ENCODE data around the gene ADCY1. TPM values are rescaled to one million over a fixed set of nuclear protein-coding genes. Genes with fewer than 3 reads are reported as not detected.
"Not testable (repeated sequence)": the region's sequence is repeated elsewhere in the genome, so short reads cannot be mapped to it uniquely, and the experiment has no call there.

The ADCY1 gene
- total and polyA plus RNA-seq, 2 donors (not counting 3 experiments of a cell fraction or from before 2014, with no cell fraction given): 0.52 to 1.6 TPM

DNA sequence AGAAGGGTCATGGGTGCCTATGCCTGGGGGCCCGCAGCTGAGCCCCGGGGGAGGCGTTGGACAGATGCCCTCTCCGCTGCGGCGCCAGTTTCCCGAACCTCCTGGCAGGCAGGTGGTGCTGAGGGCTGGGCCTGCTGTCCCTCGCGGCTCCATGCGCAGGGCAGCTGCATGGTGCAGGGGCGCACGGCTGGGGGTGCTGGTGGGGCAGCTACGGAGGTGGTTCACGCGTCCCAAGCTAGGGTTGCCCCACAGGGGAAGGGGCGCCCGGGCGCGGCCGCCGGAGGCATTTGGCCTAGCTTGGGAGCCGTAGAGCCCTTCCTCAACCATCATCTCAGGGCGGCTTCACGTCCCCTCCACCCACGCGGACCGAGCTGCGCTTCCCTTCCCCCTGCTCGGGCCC is 152.7 kb downstream of the ADCY1 start:
- TF ChIP-seq JUN (IDR thresholded peaks at IDR 0.05; ENCODE audit: borderline replicate concordance, insufficient read depth, insufficient read length, low read depth) (no peak), POLR2AphosphoS5 (IDR thresholded peaks at IDR 0.05; ENCODE audit: insufficient read depth, low read depth, low read length) (no peak), GATA2 (IDR thresholded peaks at IDR 0.05; ENCODE audit: insufficient read depth, insufficient read length, low read depth, low read length) (no peak), EZH2 (IDR thresholded peaks at IDR 0.05; ENCODE audit: borderline replicate concordance, low read depth, low read length, severe bottlenecking) (no peak), FOS (IDR thresholded peaks at IDR 0.05; ENCODE audit: borderline replicate concordance, insufficient read depth, low read length) (no peak), MYC (IDR thresholded peaks at IDR 0.05; ENCODE audit: low read depth, low read length) (no peak)
- TF ChIP-seq, protein P1, sequence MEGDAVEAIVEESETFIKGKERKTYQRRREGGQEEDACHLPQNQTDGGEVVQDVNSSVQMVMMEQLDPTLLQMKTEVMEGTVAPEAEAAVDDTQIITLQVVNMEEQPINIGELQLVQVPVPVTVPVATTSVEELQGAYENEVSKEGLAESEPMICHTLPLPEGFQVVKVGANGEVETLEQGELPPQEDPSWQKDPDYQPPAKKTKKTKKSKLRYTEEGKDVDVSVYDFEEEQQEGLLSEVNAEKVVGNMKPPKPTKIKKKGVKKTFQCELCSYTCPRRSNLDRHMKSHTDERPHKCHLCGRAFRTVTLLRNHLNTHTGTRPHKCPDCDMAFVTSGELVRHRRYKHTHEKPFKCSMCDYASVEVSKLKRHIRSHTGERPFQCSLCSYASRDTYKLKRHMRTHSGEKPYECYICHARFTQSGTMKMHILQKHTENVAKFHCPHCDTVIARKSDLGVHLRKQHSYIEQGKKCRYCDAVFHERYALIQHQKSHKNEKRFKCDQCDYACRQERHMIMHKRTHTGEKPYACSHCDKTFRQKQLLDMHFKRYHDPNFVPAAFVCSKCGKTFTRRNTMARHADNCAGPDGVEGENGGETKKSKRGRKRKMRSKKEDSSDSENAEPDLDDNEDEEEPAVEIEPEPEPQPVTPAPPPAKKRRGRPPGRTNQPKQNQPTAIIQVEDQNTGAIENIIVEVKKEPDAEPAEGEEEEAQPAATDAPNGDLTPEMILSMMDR (IDR thresholded peaks at IDR 0.05; ENCODE audit: extremely low read depth in 1 of 2, insufficient read depth in 1 of 2, low read depth in 1 of 2, low read length in 2 of 2): no peak
- TF ChIP-seq, protein P2, sequence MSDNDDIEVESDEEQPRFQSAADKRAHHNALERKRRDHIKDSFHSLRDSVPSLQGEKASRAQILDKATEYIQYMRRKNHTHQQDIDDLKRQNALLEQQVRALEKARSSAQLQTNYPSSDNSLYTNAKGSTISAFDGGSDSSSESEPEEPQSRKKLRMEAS (IDR thresholded peaks at IDR 0.05; ENCODE audit: insufficient read depth, insufficient read length): no peak
- Histone ChIP-seq H3K9ac (replicated peaks; ENCODE audit: extremely low read depth, insufficient read depth, low read length) (no peak overlapping the region), H3K27ac (ENCODE audit: insufficient read depth, low read depth, low read length) (no peak overlapping the region), H3K9me1 (replicated peaks; ENCODE audit: control insufficient read depth, extremely low read depth, insufficient read depth, low read length) (no peaks in the 10 kb centered on the region), H3K4me2 (ENCODE audit: insufficient read depth, low read length) (no peak overlapping the region), H3K9me3 (replicated peaks; ENCODE audit: control insufficient read depth, insufficient read depth, low read length) (no peaks in the 10 kb centered on the region), H3K4me3 (replicated peaks in 1 of 3; ENCODE audit: insufficient read depth in 1 of 3, low read depth in 1 of 3, low read length in 3 of 3) (no peak overlapping the region), H3K79me2 (ENCODE audit: control insufficient read depth, insufficient read depth, low read length) (no peaks in the 10 kb centered on the region), H2AFZ (ENCODE audit: low read depth, low read length) (no peak overlapping the region), H3K36me3 (ENCODE audit: control insufficient read depth in 2 of 2, extremely low read depth in 1 of 2, insufficient read depth in 2 of 2, low read length in 2 of 2) (peaks cover 9 to 13% of the 10 kb centered on the region in 2 experiments), H3K27me3 (ENCODE audit: control insufficient read depth in 2 of 2, insufficient read depth in 2 of 2, low read length in 2 of 2) (no peaks in the 10 kb centered on the region), H3K4me1 (ENCODE audit: control insufficient read depth, extremely low read depth, insufficient read depth, low read length) (no peaks in the 10 kb centered on the region), H4K20me1 (replicated peaks; ENCODE audit: control insufficient read depth, extremely low read depth, insufficient read depth, low read length) (no peaks in the 10 kb centered on the region)
- dilution Hi-C loops (cut with MboI; ENCODE audit: extremely low pct_ligation_motif_present, low sequenced_read_pairs) (no loop called here), intact Hi-C loops (cut with micrococcal nuclease) (no loop called here)
- FAIRE-seq: no peak
- ChIA-PET POLR2A (no interaction called here), CTCF (no interaction called here)
- DNase-seq (ENCODE audit: low read depth, low spot score): no peak
- BruUV-seq (replicated peaks): no TSS peak

DNA sequence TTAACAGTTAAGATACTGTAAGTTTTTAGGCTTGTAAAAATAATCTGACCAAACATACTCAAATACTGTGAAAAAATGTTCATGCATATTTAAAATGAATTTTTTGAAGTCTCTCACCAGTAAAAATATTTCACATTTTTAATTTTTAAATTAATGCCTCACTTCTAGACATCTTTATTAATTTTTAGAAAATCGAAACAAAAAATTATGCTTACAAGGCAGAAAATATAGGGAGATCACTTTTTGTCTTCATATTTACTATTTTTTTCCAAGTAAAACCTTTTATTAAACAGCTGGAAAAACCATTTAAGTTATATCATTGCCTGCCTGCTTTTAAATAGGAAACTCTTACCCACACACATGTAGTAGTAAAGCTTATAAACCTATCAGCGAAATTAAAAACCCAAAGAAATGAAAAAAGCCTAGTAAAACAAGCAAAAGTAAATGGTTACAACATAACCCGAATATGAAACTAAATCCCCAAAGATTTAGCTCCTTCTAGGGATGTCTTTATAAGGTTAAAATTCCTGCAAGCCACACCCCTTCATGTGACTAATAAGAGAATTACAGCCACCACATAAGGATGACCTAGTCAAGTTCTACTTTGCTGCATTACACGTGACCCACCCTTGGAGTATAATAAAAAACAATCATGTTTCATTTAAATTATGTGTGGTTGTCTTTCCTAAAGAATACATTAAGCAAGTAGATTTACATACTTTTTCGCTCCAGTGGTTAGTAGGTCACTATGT is 157.7 kb downstream of the ADCY1 start:
- DNase-seq (ENCODE audit: low read depth, low spot score); BruUV-seq (replicated peaks); H3K27ac ChIP-seq (ENCODE audit: insufficient read depth, low read depth, low read length); FAIRE-seq; H3K27me3 ChIP-seq (ENCODE audit: control insufficient read depth in 2 of 2, insufficient read depth in 2 of 2, low read length in 2 of 2); H3K4me1 ChIP-seq (ENCODE audit: control insufficient read depth, extremely low read depth, insufficient read depth, low read length); H3K9ac ChIP-seq (replicated peaks; ENCODE audit: extremely low read depth, insufficient read depth, low read length); H3K4me3 ChIP-seq (replicated peaks in 1 of 3; ENCODE audit: insufficient read depth in 1 of 3, low read depth in 1 of 3, low read length in 3 of 3); H3K9me1 ChIP-seq (replicated peaks; ENCODE audit: control insufficient read depth, extremely low read depth, insufficient read depth, low read length); H3K79me2 ChIP-seq (ENCODE audit: control insufficient read depth, insufficient read depth, low read length); intact Hi-C loops (cut with micrococcal nuclease); H4K20me1 ChIP-seq (replicated peaks; ENCODE audit: control insufficient read depth, extremely low read depth, insufficient read depth, low read length); H3K36me3 ChIP-seq (ENCODE audit: control insufficient read depth in 2 of 2, extremely low read depth in 1 of 2, insufficient read depth in 2 of 2, low read length in 2 of 2); H2AFZ ChIP-seq (ENCODE audit: low read depth, low read length); CTCF ChIA-PET; POLR2A ChIA-PET; H3K4me2 ChIP-seq (ENCODE audit: insufficient read depth, low read length); H3K9me3 ChIP-seq (replicated peaks; ENCODE audit: control insufficient read depth, insufficient read depth, low read length); dilution Hi-C loops (cut with MboI; ENCODE audit: extremely low pct_ligation_motif_present, low sequenced_read_pairs): not testable (repeated sequence)

DNA sequence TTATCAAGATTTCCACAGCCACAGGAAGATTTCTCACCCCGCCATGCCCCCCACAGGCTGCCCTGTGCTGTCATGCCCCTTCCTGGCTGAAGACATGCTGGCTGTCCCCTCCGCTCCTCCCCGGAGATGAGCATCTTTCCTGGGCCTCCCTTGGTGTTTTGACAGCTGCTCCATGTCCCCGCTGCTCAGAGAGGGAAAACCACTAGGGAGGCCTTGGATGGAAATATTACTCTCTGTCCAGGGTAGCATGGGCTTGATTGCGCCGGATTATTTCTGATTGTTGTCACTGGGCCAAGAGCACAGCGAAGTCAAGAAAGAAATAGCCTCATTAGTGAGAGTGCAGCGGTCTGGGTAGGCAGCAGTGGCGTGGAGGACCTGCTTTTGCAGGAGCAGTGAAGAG is 164.8 kb downstream of the ADCY1 start:
- H3K79me2 ChIP-seq (ENCODE audit: control insufficient read depth, insufficient read depth, low read length); BruUV-seq (replicated peaks); H3K4me1 ChIP-seq (ENCODE audit: control insufficient read depth, extremely low read depth, insufficient read depth, low read length); H2AFZ ChIP-seq (ENCODE audit: low read depth, low read length); H3K27ac ChIP-seq (ENCODE audit: insufficient read depth, low read depth, low read length); CTCF ChIA-PET; intact Hi-C loops (cut with micrococcal nuclease); FAIRE-seq; H3K36me3 ChIP-seq (ENCODE audit: control insufficient read depth in 2 of 2, extremely low read depth in 1 of 2, insufficient read depth in 2 of 2, low read length in 2 of 2); dilution Hi-C loops (cut with MboI; ENCODE audit: extremely low pct_ligation_motif_present, low sequenced_read_pairs); POLR2A ChIA-PET; H3K9me1 ChIP-seq (replicated peaks; ENCODE audit: control insufficient read depth, extremely low read depth, insufficient read depth, low read length); H3K9ac ChIP-seq (replicated peaks; ENCODE audit: extremely low read depth, insufficient read depth, low read length); DNase-seq (ENCODE audit: low read depth, low spot score); H4K20me1 ChIP-seq (replicated peaks; ENCODE audit: control insufficient read depth, extremely low read depth, insufficient read depth, low read length); H3K9me3 ChIP-seq (replicated peaks; ENCODE audit: control insufficient read depth, insufficient read depth, low read length); H3K27me3 ChIP-seq (ENCODE audit: control insufficient read depth in 2 of 2, insufficient read depth in 2 of 2, low read length in 2 of 2); H3K4me2 ChIP-seq (ENCODE audit: insufficient read depth, low read length); H3K4me3 ChIP-seq (replicated peaks in 1 of 3; ENCODE audit: insufficient read depth in 1 of 3, low read depth in 1 of 3, low read length in 3 of 3): not testable (repeated sequence)

All from endothelial cell of umbilical vein (primary cell).